Renal cortex interstitium (tissue), 15 donors: Measurements from ENCODE around the gene ZNF652. TPM values are rescaled to one million over a fixed set of nuclear protein-coding genes. Genes with fewer than 3 reads are reported as not detected.

Experiments used
- DNase-seq, 11 donors: peaks; one replicate each; pipeline ENCODE4 v3.0.0-alpha.2; 2013; ENCODE audit warnings: low read depth in 9 of 11, low spot score in 4 of 11; ENCODE audit errors: extremely low read depth in 1 of 11
- long read RNA-seq, 16 experiments: transcript quantifications; one replicate each; lab custom pipeline, GENCODE V29; 2026
- polyA plus RNA-seq, 3 donors: library from polyadenylated mRNA; unstranded; fragments of 120-200 nt; gene quantifications; one replicate each; pipeline ENCODE4 v1.2.1, GENCODE V29; 2013; ENCODE audit not compliant: insufficient read length in 3 of 3

Gene ZNF652
- 10 to 100 TPM; 26.2 to 30.4 (median 29.3) TPM for polyA plus RNA-seq
- long read RNA-seq, donor 1, result 0 reads
- long read RNA-seq, donor 2, partial matches to known transcripts, result 6 of 6 reads
- long read RNA-seq, donor 2, other reads (novel, unspliced or antisense), result 0 of 6 reads
- long read RNA-seq, donor 3, full-length matches to known transcripts, result 1 of 1 reads
- long read RNA-seq, donor 3, partial matches to known transcripts, result 0 of 1 reads
- long read RNA-seq, donor 3, other reads (novel, unspliced or antisense), result 0 of 1 reads
- long read RNA-seq, donor 4, full-length matches to known transcripts, result 1 of 8 reads
- long read RNA-seq, donor 4, partial matches to known transcripts, result 7 of 8 reads
- long read RNA-seq, donor 4, other reads (novel, unspliced or antisense), result 0 of 8 reads
- long read RNA-seq, donor 5, result 0 reads
- long read RNA-seq, donor 6, full-length matches to known transcripts, result 1 of 1 reads
- long read RNA-seq, donor 6, partial matches to known transcripts, result 0 of 1 reads
- long read RNA-seq, donor 6, other reads (novel, unspliced or antisense), result 0 of 1 reads
- long read RNA-seq, donor 7, full-length matches to known transcripts, result 1 of 9 reads
- long read RNA-seq, donor 7, partial matches to known transcripts, result 8 of 9 reads
- long read RNA-seq, donor 7, other reads (novel, unspliced or antisense), result 0 of 9 reads
- long read RNA-seq, donor 8, result 0 reads
- long read RNA-seq, donor 9, result 0 reads
- long read RNA-seq, donor 10, result 0 reads
- long read RNA-seq, donor 11, full-length matches to known transcripts, result 1 of 1 reads
- long read RNA-seq, donor 11, partial matches to known transcripts, result 0 of 1 reads
- long read RNA-seq, donor 11, other reads (novel, unspliced or antisense), result 0 of 1 reads
- long read RNA-seq, donor 12, result 0 reads
- long read RNA-seq, donor 13, result 0 reads
- long read RNA-seq, donor 14, result 0 reads
- long read RNA-seq, donor 15, full-length matches to known transcripts, result 1 of 7 reads
- long read RNA-seq, donor 15, partial matches to known transcripts, result 6 of 7 reads
- long read RNA-seq, donor 15, other reads (novel, unspliced or antisense), result 0 of 7 reads
- long read RNA-seq, donor 16, full-length matches to known transcripts, result 1 of 1 reads
- long read RNA-seq, donor 16, partial matches to known transcripts, result 0 of 1 reads
- long read RNA-seq, donor 16, other reads (novel, unspliced or antisense), result 0 of 1 reads

- peak; percentile 79 to 93 (median 86) for DNase-seq
Measured at GRCh38 chr17:49361902-49362722, at the start of gene ZNF652. ZNF652 (minus strand) TSS chr17:49362250; CDS start chr17:49317725, 44,525 bp downstream.

GRCh38 chr17:49409066-49409465 is 47.0 kb upstream of the ZNF652 start:
- no peak for DNase-seq

DNA sequence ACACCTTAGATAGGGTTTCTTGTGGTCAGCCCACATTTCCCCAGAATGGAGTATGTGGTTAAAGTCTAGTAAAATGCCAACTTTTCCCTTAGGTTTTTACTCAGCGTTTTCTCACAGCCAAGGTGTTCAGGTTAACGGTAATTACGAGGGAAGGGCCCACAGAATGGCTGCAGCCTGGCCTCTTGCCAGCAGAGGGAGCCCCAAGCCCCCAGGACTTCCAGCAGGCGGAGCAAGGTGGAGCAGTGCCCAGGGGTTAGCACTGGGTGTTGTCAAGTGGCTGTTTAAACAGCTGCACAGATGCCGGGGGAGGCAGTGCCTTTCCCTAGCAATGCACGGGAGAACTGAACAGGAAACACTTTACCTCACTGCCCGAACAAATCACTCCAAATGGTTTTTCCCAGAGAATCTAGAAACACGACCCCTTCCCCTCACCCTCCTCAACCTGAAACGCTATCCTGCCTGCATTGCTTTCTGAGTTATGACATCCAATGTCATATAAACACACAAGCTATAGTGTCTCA is 46.0 kb upstream of the ZNF652 start:
- DNase-seq, result peak; percentile 39 to 80 (median 69)

GRCh38 chr17:49407086-49407485 is 45.0 kb upstream of the ZNF652 start:
- DNase-seq, result no peak

DNA sequence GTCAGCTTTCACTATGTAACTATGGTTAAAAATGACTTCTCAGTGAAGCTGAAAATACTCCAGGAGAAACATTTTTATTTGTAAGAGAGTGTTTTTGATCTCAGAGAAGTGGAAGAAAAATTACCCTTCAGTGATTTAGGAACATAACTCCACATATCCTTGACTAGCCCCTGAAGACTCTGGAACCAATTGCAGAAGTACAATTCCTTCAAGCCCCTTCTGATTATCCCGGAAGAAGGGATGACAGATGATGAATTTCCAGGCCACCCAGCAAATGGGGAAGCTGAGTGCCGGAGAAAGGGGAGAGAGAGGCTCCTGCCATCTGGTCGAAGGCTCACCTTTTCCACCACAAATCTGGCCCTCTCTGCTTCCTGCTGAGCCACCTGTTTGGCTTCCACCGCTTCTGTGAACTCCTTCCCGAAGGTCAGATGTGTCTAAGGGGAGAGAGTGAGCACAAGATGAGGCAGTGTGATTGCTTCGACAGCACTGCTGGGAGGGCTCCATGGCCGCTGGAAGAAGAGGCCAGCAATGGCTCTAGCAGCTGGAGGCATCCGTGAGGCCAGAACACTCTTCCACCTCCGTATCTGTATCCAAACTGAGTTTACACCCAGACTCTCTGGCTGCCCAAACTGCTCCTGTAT is 44.5 kb upstream of the ZNF652 start:
- DNase-seq, result no peak

- no peak for DNase-seq
Measured at GRCh38 chr17:49404906-49405305, 42.9 kb upstream of the ZNF652 start.

DNA sequence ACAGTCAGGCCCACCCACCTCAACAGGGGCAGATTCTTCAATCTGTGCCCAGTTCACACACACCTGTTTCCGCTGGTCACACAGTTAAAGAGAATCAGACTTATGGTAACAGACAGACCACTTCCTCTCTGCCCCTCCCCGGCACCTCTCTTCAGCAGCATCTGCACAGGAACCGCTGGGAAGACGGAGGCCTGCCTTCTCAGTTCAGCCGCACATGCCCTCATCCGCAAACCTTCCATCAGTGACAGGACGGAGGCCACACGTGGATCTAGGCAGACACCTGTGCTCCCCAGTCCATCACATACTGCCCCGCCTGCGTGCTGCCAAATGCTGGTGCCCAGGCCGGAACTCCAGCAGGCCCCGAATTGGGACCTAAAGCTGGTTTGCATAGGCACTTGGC is 42.3 kb upstream of the ZNF652 start:
- DNase-seq, result no peak

- DNase-seq, result no peak
Measured at GRCh38 chr17:49403514-49404289, 41.7 kb upstream of the ZNF652 start.

DNA sequence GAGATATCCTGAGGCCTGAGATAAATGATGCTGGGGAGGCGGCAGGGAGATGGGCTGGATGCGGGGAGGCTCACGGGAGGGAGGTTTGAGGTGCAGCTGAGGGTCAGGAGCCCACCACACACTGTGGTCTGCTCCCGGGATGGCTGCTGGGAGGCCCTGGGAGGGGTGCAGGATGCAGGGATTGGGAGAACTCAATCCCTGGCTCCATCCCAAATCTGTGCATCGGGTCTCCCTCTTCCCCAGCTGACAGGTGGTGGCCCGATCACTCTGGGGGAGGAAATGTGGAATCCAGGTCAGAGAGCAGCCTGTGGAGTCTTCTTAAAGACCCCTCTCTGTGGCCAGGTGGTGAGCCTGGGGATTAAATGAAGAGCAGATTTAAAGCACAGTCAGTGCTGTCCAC is 40.7 kb upstream of the ZNF652 start:
- DNase-seq, result no peak

- DNase-seq, result no peak
Measured at GRCh38 chr17:49401971-49402611, 40.0 kb upstream of the ZNF652 start.

DNA sequence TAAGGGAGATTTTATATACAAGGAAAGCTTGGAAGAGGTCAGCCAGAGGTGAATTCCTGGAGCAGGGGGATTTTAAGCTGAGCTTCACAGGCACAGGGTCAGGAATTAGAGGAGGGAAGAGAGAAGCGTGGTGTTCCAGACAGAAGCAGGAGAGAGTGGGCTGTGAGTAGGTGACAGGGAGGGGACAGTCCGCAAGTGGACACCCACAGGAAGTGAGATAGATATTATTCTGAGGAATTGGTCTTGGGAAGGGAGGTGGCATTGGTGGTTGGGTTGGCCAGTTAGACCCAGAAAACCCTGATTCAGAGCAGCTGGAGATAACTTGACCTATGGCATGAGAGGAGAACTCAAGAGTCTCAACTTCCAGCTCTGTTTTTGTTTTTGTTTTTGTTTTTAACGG is 37.9 kb upstream of the ZNF652 start:
- DNase-seq, result no peak

GRCh38 chr17:49397586-49397985 is 35.5 kb upstream of the ZNF652 start:
- no peak for DNase-seq

DNA sequence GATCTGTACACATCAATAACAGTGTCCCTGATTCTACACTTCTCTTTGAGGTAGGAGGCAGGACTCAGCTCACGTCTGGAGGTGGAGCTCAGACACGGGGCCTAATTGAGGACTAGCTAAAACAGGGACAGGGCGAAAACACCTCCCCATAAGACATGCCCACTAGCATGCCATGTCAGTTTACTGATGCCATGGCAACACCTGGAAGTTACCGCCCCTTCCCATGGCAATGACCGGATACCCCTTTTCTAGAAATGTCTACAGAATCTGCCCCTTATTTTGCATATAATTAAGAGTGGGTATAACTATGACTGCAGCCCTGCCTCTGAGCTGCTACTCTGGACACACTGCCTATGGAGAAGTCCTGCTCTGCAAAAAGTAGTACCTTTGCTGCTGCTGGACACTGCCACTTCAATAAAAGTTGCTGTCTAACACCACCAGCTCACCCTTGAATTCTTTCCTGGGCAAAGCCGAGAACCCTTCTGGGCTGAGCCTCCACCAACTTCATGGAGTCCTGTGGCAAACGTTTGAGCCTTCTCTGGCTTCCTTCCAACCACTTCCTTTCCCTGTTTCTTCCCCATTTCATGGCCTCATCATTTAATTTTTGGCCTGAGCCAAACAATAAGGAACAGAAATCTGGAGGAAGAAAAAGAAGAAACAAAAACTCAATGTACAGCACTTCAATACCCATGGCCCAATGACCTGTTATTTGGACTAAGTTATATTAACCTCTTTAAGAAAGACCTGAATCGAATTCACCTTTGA is 31.6 kb upstream of the ZNF652 start:
- DNase-seq, result no peak

DNA sequence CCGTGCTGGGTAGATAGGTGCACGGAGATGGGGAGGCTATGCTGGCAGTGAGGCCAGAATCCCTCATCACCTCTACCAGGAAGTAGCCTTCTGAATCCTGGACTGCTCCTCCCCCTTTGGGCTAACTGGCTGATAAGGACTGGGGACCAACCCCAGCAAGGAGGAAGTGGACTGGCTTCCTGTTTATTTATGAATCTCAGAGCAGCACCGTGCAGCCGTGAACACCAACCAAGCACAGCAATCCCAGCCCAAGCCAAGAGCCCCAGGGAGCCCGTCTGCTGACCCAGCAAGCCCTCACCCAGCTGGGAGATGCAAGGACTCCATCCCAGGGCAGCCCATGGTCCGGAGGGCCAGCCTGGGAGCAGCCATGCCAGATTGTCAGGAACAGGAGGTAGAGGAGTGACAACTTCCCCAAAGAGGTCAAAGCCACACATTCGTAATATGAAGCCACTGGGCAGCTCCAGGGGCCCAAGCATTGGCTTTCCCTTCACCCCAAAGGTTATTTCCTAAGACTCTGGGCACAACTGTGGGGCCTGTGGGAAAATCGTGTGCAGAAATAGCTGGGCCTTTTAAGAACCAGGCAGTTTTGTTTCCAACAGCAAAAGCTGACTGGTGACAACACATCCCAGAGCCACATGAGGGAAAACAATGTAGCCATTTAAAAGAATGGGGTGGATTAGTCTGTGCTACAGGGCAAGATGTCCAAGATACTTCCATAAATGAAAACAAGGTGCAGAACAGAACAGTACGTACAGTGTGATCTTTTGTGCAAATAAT is 28.7 kb upstream of the ZNF652 start:
- DNase-seq, result no peak
